K562 (cell line): ENCODE results near the gene BPTF.

Experiments
- CHD7 ChIP-seq: fragments of 200-600 bp; sonication (generic); IDR thresholded peaks from one replicate; pipeline ENCODE4 v1.6.1; 2012; ENCODE audit warnings: mild to moderate bottlenecking, low read depth, low read length, inconsistent platforms
- CTCF ChIP-seq, 3 experiments: IDR thresholded peaks in 2 of 3; conservative IDR thresholded peaks in 1 of 3; 2 replicates each; pipeline ENCODE4 v1.5.1; 2011 to 2012; ENCODE audit warnings: low read length in 3 of 3, mild to moderate bottlenecking in 3 of 3, control low read depth in 2 of 3, improper control_type of control experiment in 1 of 3, inconsistent platforms in 1 of 3, low read depth in 1 of 3, mixed read lengths in 1 of 3, moderate library complexity in 1 of 3; ENCODE audit not compliant: insufficient read depth in 2 of 3
- HEY1 ChIP-seq: fragments of 250-450 bp; sonication (Bioruptor Pico); IDR thresholded peaks from 2 replicates; pipeline ENCODE4 v1.5.0; 2020; ENCODE audit warnings: mild to moderate bottlenecking, moderate library complexity, borderline replicate concordance
- KDM1A ChIP-seq, 2 experiments: fragments of 450-650 bp; IDR thresholded peaks; 2 replicates each; pipeline ENCODE4 v1.6.1; 2016; ENCODE audit warnings: mild to moderate bottlenecking in 2 of 2
- NR2C2 ChIP-seq, 2 experiments: fragments of 200-800 bp in 1 of 2; sonication (Bioruptor generic) in 1 of 2; sonication (generic) in 1 of 2; formaldehyde crosslinking in 1 of 2; IDR thresholded peaks; 2 replicates each; pipeline versions ENCODE4 v1.6.1 to v1.8.0; 2016 to 2022; ENCODE audit warnings: mild to moderate bottlenecking in 1 of 2, missing compliant biosample characterization in 1 of 2, missing genetic modification characterization in 1 of 2, missing genetic modification reagents in 1 of 2
- RFX7 ChIP-seq: fragments of 250-450 bp; sonication (Bioruptor Pico); IDR thresholded peaks from 2 replicates; pipeline ENCODE4 v1.5.1; 2021; ENCODE audit warnings: mild to moderate bottlenecking
- SAFB ChIP-seq: fragments of 200-400 bp; formaldehyde crosslinking; IDR thresholded peaks from 2 replicates; pipeline ENCODE4 v1.6.1; 2017; ENCODE audit warnings: low read depth, low read length, borderline replicate concordance

- TF ChIP-seq CTCF (IDR thresholded peaks at IDR 0.05 in 2 of 3, conservative IDR thresholded peaks at IDR 0.05 in 1 of 3; ENCODE audit: insufficient read depth in 2 of 3, low read depth in 1 of 3, low read length in 3 of 3) (no peak), SAFB (no peak), KDM1A (IDR thresholded peaks at IDR 0.05) (no peak), HEY1 (CRISPR knock-in tag) (no peak), CHD7 (no peak), RFX7 (CRISPR knock-in tag) (no peak), NR2C2 (CRISPR knock-in tag; IDR thresholded peaks at IDR 0.05) (no peak), NR2C2 (tag; IDR thresholded peaks at IDR 0.05) (no peak)
These were observed 14.8 kb upstream of the BPTF start for GRCh38 chr17:67810464-67810863.
